Sigmoid colon (tissue), 7 donors: Measurements from ENCODE around the gene RBM12. TPM values are rescaled to one million over a fixed set of nuclear protein-coding genes. Genes with fewer than 3 reads are reported as not detected.

ENCODE experiments used
- DNase-seq: peaks from one replicate; pipeline ENCODE4 v3.0.0-alpha.2; 2019
- H3K27ac ChIP-seq, 4 donors: fragments of 200-600 bp; sonication (generic); one replicate each; pipeline ENCODE4 v1.5.1; 2016 to 2019; ENCODE audit warnings: mild to moderate bottlenecking in 1 of 4
- H3K27me3 ChIP-seq, 3 donors: fragments of 200-600 bp; sonication (generic); one replicate each; pipeline ENCODE4 v1.5.1; 2019; ENCODE audit warnings: mild to moderate bottlenecking in 1 of 3
- H3K36me3 ChIP-seq, 4 donors: fragments of 200-600 bp; sonication (generic); one replicate each; pipeline ENCODE4 v1.5.1; 2016 to 2019
- H3K4me1 ChIP-seq, 4 donors: fragments of 200-600 bp; sonication (generic); one replicate each; pipeline ENCODE4 v1.5.1; 2017 to 2019
- H3K4me3 ChIP-seq, 4 donors: fragments of 200-600 bp; sonication (generic); one replicate each; pipeline ENCODE4 v1.5.1; 2017 to 2019; ENCODE audit warnings: mild to moderate bottlenecking in 2 of 4, moderate library complexity in 1 of 4
- H3K9me3 ChIP-seq, 4 donors: fragments of 200-600 bp in 3 of 4; sonication (generic) in 3 of 4; one replicate each; pipeline versions ENCODE4 v1.5.1 to v1.6.1; 2013 to 2019
- CTCF ChIP-seq, 4 experiments: fragments of 450-650 bp in 3 of 4; fragments of 200-600 bp in 1 of 4; IDR thresholded peaks; one replicate each; pipeline ENCODE4 v1.5.1; 2016 to 2019; ENCODE audit warnings: antibody characterized with exemption in 4 of 4, mild to moderate bottlenecking in 3 of 4, moderate library complexity in 2 of 4
- EP300 ChIP-seq, 4 donors: sonication (generic); formaldehyde crosslinking; IDR thresholded peaks; one replicate each; pipeline ENCODE4 v1.6.1; 2017; ENCODE audit warnings: antibody characterized with exemption in 4 of 4
- POLR2A ChIP-seq, 2 donors: fragments of 450-650 bp; IDR thresholded peaks; one replicate each; pipeline ENCODE4 v1.6.1; 2016; ENCODE audit warnings: antibody characterized with exemption in 2 of 2, mild to moderate bottlenecking in 2 of 2, moderate library complexity in 2 of 2
- POLR2AphosphoS5 ChIP-seq, 4 donors: sonication (generic); formaldehyde crosslinking; IDR thresholded peaks; one replicate each; pipeline ENCODE4 v1.6.1; 2017; ENCODE audit warnings: antibody characterized with exemption in 4 of 4
- WGBS, 2 donors: extraction: QIAGEN DNeasy Blood & Tissue Kit; methylation state at CpG; one replicate each; pipeline ENCODE4 v1.1.7; 2013; 5-methylcytosine and 5-hydroxymethylcytosine counted together
- intact Hi-C: fragments of 100-400 bp; cut with DNase I; formaldehyde crosslinking; loops from one replicate; pipeline ENCODE4 v1.15.1; 2023
- polyA plus RNA-seq, 3 donors: library from polyadenylated mRNA; stranded (reverse); fragments of 200-250 nt; gene quantifications; one replicate each; pipeline ENCODE4 v1.2.3, GENCODE V29; 2013
- total RNA-seq, 4 donors: library from RNA; depleted of rRNA; stranded (reverse); fragments of >200 nt; gene quantifications; one replicate each; pipeline ENCODE4 v1.1.0, GENCODE V29; 2016
- donor health status: healthy with polysubstance abuse.
- donor health status: Bipolar disorder and iron deficiency.
- donor health status: healthy.

RBM12 gene
- total and polyA plus RNA-seq, 7 donors: 10.2 to 26.4 (median 24.6) TPM

- intact Hi-C loops: loop anchor here (10.0 kb wide), 1 partner anchor 116 kb away; the partner anchor contains the start of gene ERGIC3
- no peaks in the 10 kb centered on the region for H3K9me3 ChIP-seq
- H3K4me3 ChIP-seq: no peak overlapping the region
- no peak for DNase-seq
- peaks cover 0 to 2% (median 0%) of the 10 kb centered on the region in 4 donors for H3K36me3 ChIP-seq
- no peak for TF ChIP-seq EP300 (IDR thresholded peaks at IDR 0.05)
- TF ChIP-seq CTCF (IDR thresholded peaks at IDR 0.05): no peak
- no peak for TF ChIP-seq POLR2AphosphoS5 (IDR thresholded peaks at IDR 0.05)
- no peak for TF ChIP-seq POLR2A (IDR thresholded peaks at IDR 0.05)
- no peak overlapping the region for H3K27ac ChIP-seq
- WGBS, 2 donors: 93% methylated on average over 10 of the region's 10 CpGs
- H3K27me3 ChIP-seq: no peaks in the 10 kb centered on the region
- H3K4me1 ChIP-seq: peaks cover 0 to 80% (median 66%) of the 10 kb centered on the region in 4 donors
Observed at GRCh38 chr20:35660122-35660937, 4.4 kb downstream of the RBM12 start.

GRCh38 chr20:35657271-35657670 is 7.4 kb downstream of the RBM12 start:
- Histone ChIP-seq H3K36me3 (peaks cover 13 to 32% (median 16%) of the 10 kb centered on the region in 4 donors), H3K4me3 (no peak overlapping the region), H3K27ac (no peak overlapping the region), H3K27me3 (no peaks in the 10 kb centered on the region), H3K9me3 (no peaks in the 10 kb centered on the region), H3K4me1 (peaks cover 0 to 85% (median 68%) of the 10 kb centered on the region in 4 donors)
- intact Hi-C loops: no loop called here
- 11 to 18% methylated on average over 1 of the region's 1 CpG for WGBS, 2 donors
- DNase-seq: no peak
- TF ChIP-seq POLR2A (IDR thresholded peaks at IDR 0.05): no peak

GRCh38 chr20:35654415-35654814 is 10.3 kb downstream of the RBM12 start:
- intact Hi-C loops: no loop called here
- no peak for TF ChIP-seq EP300 (IDR thresholded peaks at IDR 0.05)
- TF ChIP-seq POLR2AphosphoS5 (IDR thresholded peaks at IDR 0.05): no peak
- TF ChIP-seq POLR2A (IDR thresholded peaks at IDR 0.05): no peak
- TF ChIP-seq CTCF (IDR thresholded peaks at IDR 0.05): no peak

GRCh38 chr20:35653893-35654292 is 10.8 kb downstream of the RBM12 start:
- H3K4me1 ChIP-seq: peaks cover 0 to 86% (median 75%) of the 10 kb centered on the region in 4 donors
- H3K27ac ChIP-seq: no peak overlapping the region
- no peak for DNase-seq
- intact Hi-C loops: no loop called here
- 93 to 95% methylated on average over 4 of the region's 4 CpGs for WGBS, 2 donors
- peaks cover 13 to 34% (median 16%) of the 10 kb centered on the region in 4 donors for H3K36me3 ChIP-seq
- no peak overlapping the region for H3K4me3 ChIP-seq
- TF ChIP-seq CTCF (IDR thresholded peaks at IDR 0.05): no peak
- TF ChIP-seq EP300 (IDR thresholded peaks at IDR 0.05): no peak
- H3K27me3 ChIP-seq: no peaks in the 10 kb centered on the region
- no peaks in the 10 kb centered on the region for H3K9me3 ChIP-seq

More at GRCh38 chr20:35654415-35654814, 10.3 kb downstream of the RBM12 start:
- Histone ChIP-seq H3K4me3 (no peak overlapping the region), H3K4me1 (peaks cover 0 to 86% (median 73%) of the 10 kb centered on the region in 4 donors), H3K36me3 (peaks cover 13 to 34% (median 16%) of the 10 kb centered on the region in 4 donors), H3K27ac (no peak overlapping the region), H3K27me3 (no peaks in the 10 kb centered on the region), H3K9me3 (no peaks in the 10 kb centered on the region)
- 97 to 98% methylated on average over 9 of the region's 9 CpGs for WGBS, 2 donors
- DNase-seq: no peak

- no peak for TF ChIP-seq EP300 (IDR thresholded peaks at IDR 0.05)
- TF ChIP-seq POLR2AphosphoS5 (IDR thresholded peaks at IDR 0.05): no peak
- TF ChIP-seq CTCF (IDR thresholded peaks at IDR 0.05): no peak
- TF ChIP-seq POLR2A (IDR thresholded peaks at IDR 0.05): no peak
- intact Hi-C loops: no loop called here
- WGBS, 2 donors: 98 to 99% methylated on average over 3 of the region's 3 CpGs
- Histone ChIP-seq H3K36me3 (peaks cover 13 to 34% (median 16%) of the 10 kb centered on the region in 4 donors), H3K27me3 (no peaks in the 10 kb centered on the region), H3K4me3 (no peak overlapping the region), H3K9me3 (no peaks in the 10 kb centered on the region), H3K4me1 (peaks cover 0 to 86% (median 75%) of the 10 kb centered on the region in 4 donors), H3K27ac (no peak overlapping the region)
- no peak for DNase-seq
Observed at GRCh38 chr20:35653430-35653734, 11.3 kb downstream of the RBM12 start.
